ENCODE measurements around the gene KRTAP19-6. TPM values are rescaled to one million over a fixed set of nuclear protein-coding genes. Genes with fewer than 3 reads are reported as not detected.

KRTAP19-6 gene, protein sequence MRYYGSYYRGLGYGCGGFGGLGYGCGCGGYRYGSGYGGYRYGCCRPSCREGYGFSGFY
- total RNA-seq (2011; cell fraction: chromatin; rRNA removed; ENCODE audit: low replicate concordance): not detected in 2 replicates
- total RNA-seq (2011; cell fraction: nucleolus; rRNA removed): not detected in 2 replicates
- total RNA-seq (2011; cell fraction: nucleoplasm; rRNA removed): not detected in 2 replicates
- total RNA-seq (2014; rRNA removed) (not detected in 2 replicates), total RNA-seq (2014; rRNA removed; fragmentation: Illumina TruSeq; extraction: Trizol) (not detected in 2 replicates), total RNA-seq (2015; rRNA removed; fragmentation: Illumina TruSeq; extraction: Trizol) (not detected in 2 replicates), total RNA-seq (2021) (not detected in 2 replicates), polyA plus RNA-seq (2011; rRNA removed) (not detected in 2 replicates), polyA plus RNA-seq (2014; fragmentation: Illumina TruSeq; extraction: Trizol) (not detected in 2 replicates), polyA plus RNA-seq (2014; fragmentation: Nextera tagmentation; extraction: Ambion mirVana) (not detected), polyA plus RNA-seq (2014; rRNA removed) (not detected in 2 replicates), polyA minus RNA-seq (2011; rRNA and poly(A)+ RNA removed) (not detected in 2 replicates), Bru-seq, nascent RNA (not detected), BruChase-seq, experiment 1, labeled RNA remaining after a 2-hour chase (not detected), BruChase-seq, experiment 2, labeled RNA remaining after a 6-hour chase (not detected)
- not detected in 2 replicates for polyA plus RNA-seq (2011; cell fraction: cytosol; rRNA removed)
- not detected in 2 replicates for polyA plus RNA-seq (2011; cell fraction: nucleus; rRNA removed)
- not detected in 2 replicates for polyA plus RNA-seq (2012)
- not detected in 2 replicates for polyA minus RNA-seq (2011; cell fraction: cytosol; rRNA and poly(A)+ RNA removed)
- polyA minus RNA-seq (2011; cell fraction: nucleus; rRNA and poly(A)+ RNA removed): not detected in 2 replicates
- long read RNA-seq, experiment 1: 0 reads
- long read RNA-seq, experiment 2: 0 reads
- long read RNA-seq, experiment 3: 0 reads

DNA sequence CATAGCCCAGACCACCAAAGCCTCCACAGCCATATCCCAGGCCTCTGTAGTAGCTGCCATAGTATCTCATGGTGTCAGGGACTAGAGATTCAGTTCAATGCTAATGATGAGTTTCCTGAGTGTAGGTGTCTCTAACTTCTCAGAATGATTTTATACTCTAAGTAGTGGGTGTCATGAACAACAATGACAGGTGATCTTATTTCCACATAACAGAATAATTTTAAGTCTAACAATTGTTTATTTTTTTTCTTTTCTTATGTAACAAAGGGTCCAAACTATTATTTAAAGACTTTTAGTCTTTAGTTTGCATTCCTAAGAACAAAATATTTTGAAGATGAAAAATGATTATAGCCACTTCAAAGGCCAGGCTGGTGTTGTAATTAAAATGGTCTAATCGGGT, at the start of gene KRTAP19-6:
Gene KRTAP19-6, minus strand, starts transcription at position 101 of the 400 bp plus-strand sequence. Its CDS starts 31 bp downstream, at position 70.
- no TSS peak for BruUV-seq (replicated peaks)
- Histone ChIP-seq H3K4me1 (replicated peaks in 1 of 2; ENCODE audit: control insufficient read depth in 2 of 2, insufficient read depth in 2 of 2, low read length in 2 of 2) (no peaks in the 10 kb centered on the region), H3K79me2 (ENCODE audit: control insufficient read depth, insufficient read depth, low read length) (no peaks in the 10 kb centered on the region), H3K27me3 (ENCODE audit: control insufficient read depth in 2 of 2, insufficient read depth in 2 of 2, low read length in 2 of 2) (no peaks in the 10 kb centered on the region), H3K27ac (ENCODE audit: extremely low read depth, low read depth, low read length) (no peak within 1 kb of the TSS), H3K4me3 (no peak within 1 kb of the TSS), H3K9me1 (ENCODE audit: control insufficient read depth, insufficient read depth, low read length) (no peaks in the 10 kb centered on the region), H4K20me1 (replicated peaks; ENCODE audit: control insufficient read depth, insufficient read depth, low read length) (no peaks in the 10 kb centered on the region), H3K36me3 (ENCODE audit: control insufficient read depth, insufficient read depth, low read length) (no peaks in the 10 kb centered on the region), H3K4me2 (ENCODE audit: insufficient read depth, low read length) (no peak within 1 kb of the TSS), H3K9me3 (replicated peaks; ENCODE audit: control insufficient read depth, insufficient read depth, low read depth, low read length) (no peaks in the 10 kb centered on the region; the same call in 1 of the 2 replicates), H3K9ac (ENCODE audit: insufficient read depth in 1 of 2, low read depth in 2 of 2, low read length in 2 of 2) (no peak within 1 kb of the TSS), H2AFZ (ENCODE audit: low read depth, low read length) (no peak within 1 kb of the TSS)
- POLR2A ChIA-PET: no interaction called here
- no peak for DNase-seq (ENCODE audit: extremely low read depth in 1 of 4, low spot score in 3 of 4)
- no peak for TF ChIP-seq EP400 (IDR thresholded peaks at IDR 0.05)
- no peak for TF ChIP-seq BRD9 (IDR thresholded peaks at IDR 0.05; ENCODE audit: low read depth, partially characterized antibody)
- no peak for TF ChIP-seq BMI1 (IDR thresholded peaks at IDR 0.05; ENCODE audit: low read length)
- no peak for TF ChIP-seq CREM (IDR thresholded peaks at IDR 0.05; ENCODE audit: low read depth)
- TF ChIP-seq TRIM24 (IDR thresholded peaks at IDR 0.05): no peak
- TF ChIP-seq, protein P1, sequence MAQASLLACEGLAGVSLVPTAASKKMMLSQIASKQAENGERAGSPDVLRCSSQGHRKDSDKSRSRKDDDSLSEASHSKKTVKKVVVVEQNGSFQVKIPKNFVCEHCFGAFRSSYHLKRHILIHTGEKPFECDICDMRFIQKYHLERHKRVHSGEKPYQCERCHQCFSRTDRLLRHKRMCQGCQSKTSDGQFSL (CRISPR knock-in tag; IDR thresholded peaks at IDR 0.05): no peak
- TF ChIP-seq, protein P1 (tag; IDR thresholded peaks at IDR 0.05): no peak
- TF ChIP-seq ASH1L (IDR thresholded peaks at IDR 0.05; ENCODE audit: borderline replicate concordance, low read depth, partially characterized antibody): no peak
- TF ChIP-seq COPS2 (conservative IDR thresholded peaks at IDR 0.05): no peak
- TF ChIP-seq, protein P2, sequence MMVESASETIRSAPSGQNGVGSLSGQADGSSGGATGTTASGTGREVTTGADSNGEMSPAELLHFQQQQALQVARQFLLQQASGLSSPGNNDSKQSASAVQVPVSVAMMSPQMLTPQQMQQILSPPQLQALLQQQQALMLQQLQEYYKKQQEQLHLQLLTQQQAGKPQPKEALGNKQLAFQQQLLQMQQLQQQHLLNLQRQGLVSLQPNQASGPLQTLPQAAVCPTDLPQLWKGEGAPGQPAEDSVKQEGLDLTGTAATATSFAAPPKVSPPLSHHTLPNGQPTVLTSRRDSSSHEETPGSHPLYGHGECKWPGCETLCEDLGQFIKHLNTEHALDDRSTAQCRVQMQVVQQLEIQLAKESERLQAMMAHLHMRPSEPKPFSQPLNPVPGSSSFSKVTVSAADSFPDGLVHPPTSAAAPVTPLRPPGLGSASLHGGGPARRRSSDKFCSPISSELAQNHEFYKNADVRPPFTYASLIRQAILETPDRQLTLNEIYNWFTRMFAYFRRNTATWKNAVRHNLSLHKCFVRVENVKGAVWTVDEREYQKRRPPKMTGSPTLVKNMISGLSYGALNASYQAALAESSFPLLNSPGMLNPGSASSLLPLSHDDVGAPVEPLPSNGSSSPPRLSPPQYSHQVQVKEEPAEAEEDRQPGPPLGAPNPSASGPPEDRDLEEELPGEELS (CRISPR knock-in tag; IDR thresholded peaks at IDR 0.05; ENCODE audit: borderline replicate concordance): no peak
- no peak for TF ChIP-seq ETV1 (tag; conservative IDR thresholded peaks at IDR 0.05; ENCODE audit: low read depth)
- TF ChIP-seq JUN (IDR thresholded peaks at IDR 0.05; ENCODE audit: borderline replicate concordance, low read depth, low read length): no peak
- TF ChIP-seq JUN (CRISPR knock-in tag; IDR thresholded peaks at IDR 0.05; ENCODE audit: borderline replicate concordance): no peak
- TF ChIP-seq HDAC1 (IDR thresholded peaks at IDR 0.05): no peak
- in situ Hi-C loops (cut with MboI) (no loop called here), intact Hi-C loops (cut with micrococcal nuclease) (no loop called here)
- WGBS (ENCODE audit: insufficient coverage, low coverage, missing lambda C conversion rate): 0% methylated on average over 1 of the region's 1 CpG
- ATAC-seq: no peak
- CTCF ChIA-PET (ENCODE audit: low intra/inter-chr PET ratio): no interaction called here
- no peak for FAIRE-seq

All from K562 (cell line).